NCI-H2227 (cell line): ENCODE results near the gene PTS.
"Not testable (repeated sequence)": the region's sequence is repeated elsewhere in the genome, so short reads cannot be mapped to it uniquely, and the experiment has no call there.

Experiments
- DNase-seq: peaks from one replicate; lab custom pipeline; 2025; ENCODE audit not compliant: unreplicated experiment; lab: John Stamatoyannopoulos, UW

PTS gene

GRCh38 chr11:112226062-112226830, at the start of gene PTS:
Gene PTS, plus strand, starts transcription at chr11:112226428. Its CDS starts 16 bp downstream, at chr11:112226444.
- peak; percentile 91 for DNase-seq

- no peak for DNase-seq
These were observed 48.6 kb upstream of the PTS start for GRCh38 chr11:112177589-112177988.

GRCh38 chr11:112178428-112178827, 47.8 kb upstream of the PTS start:
- DNase-seq = no peak

- no peak for DNase-seq
These were observed 47.3 kb upstream of the PTS start for GRCh38 chr11:112178936-112179335.

DNA sequence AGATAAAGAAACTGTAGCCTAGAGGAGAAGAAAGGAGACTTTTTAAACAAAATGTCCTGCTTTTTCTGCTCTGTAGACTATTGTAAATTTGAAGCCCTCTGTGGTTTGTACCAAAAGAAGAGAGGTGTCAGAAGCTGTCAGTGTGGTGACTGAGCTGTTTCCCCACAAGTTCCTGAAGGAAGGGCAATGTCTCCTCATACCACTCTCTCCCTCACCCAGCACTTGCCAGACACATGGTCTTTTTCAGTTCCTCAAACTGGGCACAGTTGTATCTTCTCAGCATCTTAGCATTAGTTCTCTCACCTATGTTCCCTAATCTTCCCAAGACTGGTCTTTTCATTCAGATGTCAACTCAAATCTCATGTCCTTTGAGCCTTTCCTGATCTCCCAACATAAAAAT, 46.6 kb upstream of the PTS start:
- DNase-seq = no peak

DNA sequence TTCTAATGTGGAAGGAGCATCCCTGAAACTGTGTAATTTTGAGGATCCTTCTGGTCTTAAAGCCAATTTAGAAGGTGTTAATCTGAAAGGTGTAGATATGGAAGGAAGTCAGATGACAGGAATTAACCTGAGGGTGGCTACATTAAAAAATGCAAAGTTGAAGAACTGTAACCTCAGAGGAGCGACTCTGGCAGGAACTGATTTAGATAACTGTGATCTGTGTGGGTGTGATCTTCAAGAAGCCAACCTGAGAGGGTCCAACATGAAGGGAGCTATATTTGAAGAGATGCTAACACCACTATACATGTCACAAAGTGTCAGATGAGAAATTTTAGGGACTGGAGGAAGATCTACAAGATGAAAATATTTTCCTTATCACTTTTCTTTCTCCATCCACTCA, 43.4 kb upstream of the PTS start:
- no peak for DNase-seq

DNA sequence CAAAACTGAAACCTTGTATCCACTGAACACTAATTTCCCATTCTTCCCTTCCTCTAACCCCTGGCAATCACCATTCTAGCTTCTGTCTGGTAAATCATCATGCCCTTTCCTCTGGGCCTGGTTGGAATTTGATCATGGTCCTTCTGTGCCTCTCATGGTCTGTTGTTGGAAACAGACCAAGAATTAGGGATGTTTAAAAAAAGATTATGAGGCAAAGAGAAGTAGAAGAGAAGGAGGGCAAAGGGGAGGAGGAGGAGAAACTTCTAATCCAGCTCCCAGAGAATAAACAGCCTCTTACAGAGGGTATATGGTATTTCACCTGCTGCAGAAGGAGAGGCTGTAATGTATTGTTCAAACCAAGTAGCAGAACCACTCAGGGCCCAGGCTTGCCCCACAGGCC, 40.3 kb upstream of the PTS start:
- DNase-seq = no peak

- DNase-seq = no peak
These were observed 39.9 kb upstream of the PTS start for GRCh38 chr11:112186304-112186703.

DNA sequence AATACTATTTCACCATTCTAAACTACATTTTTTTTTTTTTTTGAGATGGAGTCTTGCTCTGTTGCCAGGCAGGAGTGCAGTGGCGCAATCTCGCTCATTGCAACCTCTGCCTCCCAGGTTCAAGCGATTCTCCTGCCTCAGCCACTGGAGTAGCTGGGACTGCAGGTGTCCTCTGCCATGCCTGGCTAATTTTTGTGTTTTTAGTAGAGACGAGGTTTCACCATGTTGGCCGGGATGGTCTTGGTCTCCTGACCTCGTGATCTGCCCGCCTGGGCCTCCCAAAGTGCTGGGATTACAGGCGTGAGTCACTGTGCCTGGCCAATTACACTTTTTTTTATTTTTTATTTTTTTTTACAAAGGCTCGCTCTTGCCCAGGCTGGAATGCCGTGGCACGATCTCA, 31.1 kb upstream of the PTS start:
- DNase-seq = not testable (repeated sequence)

DNA sequence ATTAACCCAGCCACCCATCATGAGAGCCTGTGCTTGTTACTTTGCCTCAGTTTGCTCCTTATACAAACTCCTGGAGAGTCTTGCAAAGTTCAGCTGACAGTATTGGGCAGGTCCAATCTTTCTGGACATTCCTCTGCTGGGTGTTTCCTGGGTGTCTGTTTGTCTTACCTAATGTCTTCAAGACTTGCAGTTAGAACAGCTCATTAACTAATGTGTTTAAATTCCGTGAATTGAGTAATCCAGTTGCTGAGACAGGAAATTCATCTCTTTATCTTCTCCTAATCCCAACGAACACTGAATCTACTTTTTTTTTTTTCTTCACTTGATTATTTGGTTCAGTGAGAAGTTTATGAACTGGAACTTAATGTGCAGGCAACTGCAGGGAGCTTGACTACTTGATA, 30.3 kb upstream of the PTS start:
- no peak for DNase-seq

DNA sequence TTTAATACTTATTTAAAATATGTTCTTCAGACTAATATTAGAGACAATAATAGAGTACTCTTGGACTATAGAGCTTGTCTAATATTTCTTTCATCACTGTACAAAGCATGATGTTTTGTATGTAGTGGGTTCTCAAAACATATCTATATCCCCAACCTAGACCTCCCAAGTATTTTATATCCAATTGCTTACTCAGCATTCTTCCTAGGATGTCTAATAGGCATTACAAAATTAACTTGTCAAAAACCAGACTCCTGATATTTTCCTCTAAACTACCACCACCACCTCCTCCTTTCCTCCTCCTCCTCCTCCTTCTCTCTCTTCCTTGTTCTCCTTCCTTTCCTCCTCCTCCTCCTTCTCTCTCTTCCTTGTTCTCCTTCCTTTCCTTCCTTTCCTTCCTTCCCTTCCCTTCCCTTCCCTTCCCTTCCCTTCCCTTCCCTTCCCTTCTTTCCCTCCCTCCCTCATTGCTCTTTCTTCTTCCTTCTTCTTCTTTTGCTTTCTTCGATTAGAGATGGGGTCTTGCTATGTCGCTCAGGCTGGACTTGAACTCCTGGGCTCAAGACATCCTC, 29.6 kb upstream of the PTS start:
- DNase-seq = no peak

DNA sequence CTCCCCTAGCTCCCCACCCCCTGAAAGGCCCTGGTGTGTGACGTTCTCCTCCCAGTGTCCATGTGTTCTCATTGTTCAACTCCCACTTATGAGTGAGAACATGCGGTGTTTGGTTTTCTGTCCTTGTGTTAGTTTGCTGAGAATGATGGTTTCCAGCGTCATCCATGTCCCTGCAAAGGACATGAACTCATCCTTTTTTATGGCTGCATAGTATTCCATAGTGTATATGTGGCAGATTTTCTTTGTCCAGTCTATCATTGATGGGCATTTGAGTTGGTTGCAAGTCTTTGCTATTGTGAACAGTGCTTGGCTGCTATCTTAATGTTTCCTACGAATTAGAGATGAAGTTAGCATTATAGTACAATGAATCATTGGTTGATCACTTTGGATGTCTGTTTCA, 27.1 kb upstream of the PTS start:
- not testable (repeated sequence) for DNase-seq

GRCh38 chr11:112200252-112200651, 26.0 kb upstream of the PTS start:
- no peak for DNase-seq

GRCh38 chr11:112206071-112206470, 20.2 kb upstream of the PTS start:
- DNase-seq = no peak

DNA sequence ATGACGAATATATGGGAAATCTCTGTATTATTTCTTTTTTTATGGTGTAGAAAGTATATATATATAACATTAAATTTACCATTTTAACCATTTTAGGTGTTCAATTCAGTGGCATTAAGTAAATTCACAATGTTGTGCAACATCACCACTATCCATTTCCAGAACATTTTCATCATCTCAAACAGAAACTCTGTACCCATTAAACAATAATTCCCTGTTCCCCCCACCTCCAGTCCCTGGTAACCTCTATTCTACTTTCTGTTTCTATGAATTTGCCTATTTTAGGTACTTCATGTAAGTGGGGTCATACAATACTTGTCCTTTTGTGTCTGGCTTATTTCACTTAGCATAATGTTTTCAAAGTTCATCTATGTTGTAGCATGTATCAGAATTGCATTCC, 15.3 kb upstream of the PTS start:
- no peak for DNase-seq

DNA sequence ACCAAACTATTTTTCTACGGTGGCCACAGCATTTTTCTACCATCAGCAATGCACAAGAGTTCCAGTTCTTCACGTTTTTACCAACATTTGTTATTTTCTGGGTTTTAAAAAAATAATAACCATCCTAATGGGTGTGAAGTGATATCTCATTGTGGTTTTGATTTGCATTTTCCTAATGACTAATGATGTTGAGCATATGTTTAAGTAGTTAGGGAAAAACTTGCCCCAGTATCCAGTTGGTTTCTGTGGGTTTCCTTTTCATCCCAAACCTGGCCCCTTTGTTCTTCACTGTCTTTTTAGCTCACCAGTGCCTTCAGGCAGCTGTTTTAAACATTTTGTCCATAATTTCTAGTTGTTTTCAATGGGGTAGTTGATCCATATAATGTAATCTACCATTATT, 14.7 kb upstream of the PTS start:
- DNase-seq = no peak

DNA sequence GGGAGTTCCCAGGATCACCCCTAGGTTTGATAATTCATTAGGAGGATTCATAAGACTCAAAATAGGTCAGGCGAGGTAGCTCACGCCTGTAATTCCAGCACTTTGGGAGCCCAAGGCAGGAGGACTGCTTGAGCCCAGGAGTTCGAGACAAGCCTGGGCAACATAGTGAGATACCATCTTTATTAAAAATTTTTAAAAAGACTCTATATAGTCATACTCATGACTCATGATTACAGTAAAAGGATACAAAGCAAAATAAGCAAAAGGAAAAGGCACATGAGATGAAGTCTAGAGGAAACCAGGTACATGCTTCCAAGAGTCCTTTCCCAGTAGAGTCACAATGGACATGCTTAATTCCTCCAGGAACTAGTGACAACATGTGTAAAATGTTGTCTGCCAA, 13.9 kb upstream of the PTS start:
- DNase-seq = no peak

DNA sequence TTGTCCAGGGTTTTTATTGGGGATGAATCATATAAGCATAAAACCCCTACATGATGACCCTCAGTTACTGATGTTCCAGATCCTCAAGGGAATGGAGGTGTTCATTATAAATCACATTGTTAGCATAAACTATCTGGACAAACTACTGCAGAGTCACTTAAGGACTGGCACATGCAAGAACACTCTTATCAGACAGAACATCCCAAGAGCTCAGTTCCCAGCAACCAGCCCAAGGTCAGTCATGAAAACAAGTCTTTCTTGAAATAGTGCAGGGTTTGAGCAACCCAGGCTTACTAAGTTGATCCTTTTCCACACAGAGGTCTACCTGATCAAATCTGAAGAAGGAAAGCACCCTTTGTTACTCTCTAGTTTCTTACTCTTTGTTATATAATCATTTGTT, 13.5 kb upstream of the PTS start:
- no peak for DNase-seq

DNA sequence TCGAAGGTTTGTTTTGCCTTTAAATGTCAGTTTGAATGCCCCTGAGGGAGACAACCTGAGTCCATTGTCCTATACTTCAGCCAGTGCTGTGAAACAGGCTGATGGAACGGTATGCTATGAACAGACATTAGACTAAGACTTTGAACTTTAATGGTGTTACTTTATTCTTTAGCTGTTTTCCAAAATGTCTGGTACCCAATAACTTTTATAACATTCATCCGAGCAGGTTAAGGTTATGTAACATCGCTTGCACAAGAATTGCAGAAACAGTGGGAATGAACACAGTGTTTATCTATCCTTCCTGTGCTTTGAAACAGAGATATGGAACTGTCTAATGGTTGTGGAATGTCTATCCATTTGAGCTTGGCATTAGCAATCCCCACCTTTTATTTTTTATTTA, 12.5 kb upstream of the PTS start:
- no peak for DNase-seq

DNA sequence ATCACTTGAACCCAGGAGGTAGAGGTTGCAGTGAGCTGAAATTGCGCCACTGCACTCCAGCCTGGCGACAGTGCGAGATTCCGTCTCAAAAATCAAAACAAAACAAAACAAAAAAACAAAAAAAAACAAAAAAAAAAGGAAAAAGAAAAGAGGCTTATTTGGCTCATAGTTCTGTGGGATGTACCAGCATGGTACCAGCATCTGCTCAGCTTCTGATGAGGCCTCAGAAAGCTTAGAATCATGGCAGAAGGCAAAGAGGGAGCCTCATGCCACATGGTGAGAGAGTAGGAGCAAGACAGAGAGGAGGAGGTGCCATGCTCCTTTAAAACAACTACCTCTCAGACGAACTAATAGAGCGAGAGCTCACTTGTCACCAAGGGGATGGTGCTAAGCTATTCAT, 10.6 kb upstream of the PTS start:
- DNase-seq = no peak

DNA sequence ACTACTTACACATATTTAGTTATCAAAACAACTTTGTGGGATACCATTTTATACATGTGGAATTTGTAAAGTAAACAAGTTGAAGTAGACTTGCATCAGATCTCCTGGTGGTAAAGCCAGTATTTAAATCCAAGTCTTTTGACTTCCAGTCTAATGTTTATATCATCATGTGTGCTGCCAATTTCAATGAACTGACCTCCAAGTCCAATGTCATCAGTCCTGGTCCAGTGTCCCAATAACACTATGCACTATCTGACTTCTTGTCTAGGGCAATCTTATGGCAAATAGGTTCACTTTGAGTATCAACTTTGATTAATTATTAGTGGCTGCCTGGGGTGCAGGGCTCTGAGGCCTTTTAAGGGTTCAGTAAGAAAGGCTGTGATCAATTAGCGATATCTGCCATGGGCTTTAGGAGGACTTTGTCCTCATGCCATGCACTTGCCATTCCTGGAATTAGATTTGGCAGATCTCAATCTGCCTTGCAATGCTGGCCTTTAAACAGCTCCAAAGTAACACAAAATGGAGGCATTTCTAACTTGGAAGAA, 9.6 kb upstream of the PTS start:
- DNase-seq = no peak

- peak; percentile 65 for DNase-seq
These were observed 6.6 kb upstream of the PTS start for GRCh38 chr11:112219476-112220232.
